IMR-90 (cell line): ENCODE data around the gene SCGB1A1. TPM values are rescaled to one million over a fixed set of nuclear protein-coding genes. Genes with fewer than 3 reads are reported as not detected.

ENCODE experiments used
- ATAC-seq: fragments of 200-7000 bp; cut with Tn5 transposase; 2 replicates; pipeline ENCODE4 v1.9.1; 2020; ENCODE audit warnings: low read depth, mild to moderate bottlenecking, moderate library complexity
- BruUV-seq: library from RNA; stranded (reverse); fragments of 400-500 nt; replicated peaks from 2 replicates; lab custom pipeline; 2021; lab: Mats Ljungman, UMichigan
- CTCF ChIA-PET: fragments of 300-600 bp; formaldehyde crosslinking; extraction: SDS; loops from one replicate; lab custom pipeline; 2021; ENCODE audit warnings: antibody characterized with exemption; lab: Yijun Ruan, JAX
- POLR2A ChIA-PET: fragments of 300-600 bp; sonication (Branson Sonifier 250); formaldehyde crosslinking; loops from one replicate; lab custom pipeline; 2022; ENCODE audit warnings: antibody characterized with exemption; ENCODE audit not compliant: unreplicated experiment; lab: Charles Lee
- DNase-seq: peaks from one replicate; pipeline ENCODE4 v3.0.0; 2013
- H2AFZ ChIP-seq: replicated peaks from 2 replicates; pipeline ENCODE3; 2013; ENCODE audit warnings: low read length, mild to moderate bottlenecking; ENCODE audit not compliant: poor library complexity
- H2AK5ac ChIP-seq: 2 replicates; pipeline ENCODE4 v1.6.1; 2013; ENCODE audit warnings: low read depth, low read length, inconsistent platforms
- H2AK9ac ChIP-seq: replicated peaks from 2 replicates; pipeline ENCODE3; 2013; ENCODE audit warnings: mild to moderate bottlenecking, low read depth, low read length, moderate library complexity; ENCODE audit not compliant: poor library complexity
- H2BK120ac ChIP-seq: 2 replicates; pipeline ENCODE4 v1.6.1; 2013; ENCODE audit warnings: low read depth, low read length, inconsistent platforms
- H2BK15ac ChIP-seq: 3 replicates; pipeline ENCODE4 v1.6.1; 2013; ENCODE audit warnings: low read depth, low read length, inconsistent platforms
- H2BK20ac ChIP-seq: 2 replicates; pipeline ENCODE4 v1.6.1; 2013; ENCODE audit warnings: low read depth, mild to moderate bottlenecking, inconsistent platforms, low read length, moderate library complexity
- H2BK5ac ChIP-seq: 2 replicates; pipeline ENCODE4 v1.6.1; 2013; ENCODE audit warnings: mild to moderate bottlenecking, low read depth, low read length, inconsistent platforms; ENCODE audit not compliant: poor library complexity, severe bottlenecking
- H3K14ac ChIP-seq: replicated peaks from 2 replicates; pipeline ENCODE4 v1.6.1; 2013; ENCODE audit warnings: low read depth, low read length, inconsistent platforms
- H3K18ac ChIP-seq: 2 replicates; pipeline ENCODE4 v1.6.1; 2013; ENCODE audit warnings: low read depth, low read length, control low read depth
- H3K23ac ChIP-seq: 2 replicates; pipeline ENCODE4 v1.6.1; 2013; ENCODE audit warnings: low read depth, low read length, inconsistent platforms
- H3K27ac ChIP-seq: 2 replicates; pipeline ENCODE4 v1.5.1; 2013; ENCODE audit warnings: mild to moderate bottlenecking, control low read depth, low read length; ENCODE audit not compliant: insufficient read depth
- H3K27me3 ChIP-seq: 2 replicates; pipeline ENCODE4 v1.6.1; 2013; ENCODE audit warnings: low read length; ENCODE audit not compliant: control insufficient read depth, insufficient read depth
- H3K36me3 ChIP-seq: 2 replicates; pipeline ENCODE4 v1.6.1; 2013; ENCODE audit warnings: low read length, mixed read lengths; ENCODE audit not compliant: control insufficient read depth, insufficient read depth
- H3K4ac ChIP-seq: 2 replicates; pipeline ENCODE4 v1.6.1; 2013; ENCODE audit warnings: low read depth, low read length, inconsistent platforms
- H3K4me1 ChIP-seq: 2 replicates; pipeline ENCODE4 v1.6.1; 2013; ENCODE audit warnings: low read length, mixed read lengths; ENCODE audit not compliant: control insufficient read depth, insufficient read depth
- H3K4me2 ChIP-seq: 2 replicates; pipeline ENCODE4 v1.6.1; 2013; ENCODE audit warnings: low read depth, mild to moderate bottlenecking, control low read depth, low read length, moderate library complexity
- H3K4me3 ChIP-seq: 2 replicates; pipeline ENCODE4 v1.5.1; 2013; ENCODE audit warnings: low read depth, mild to moderate bottlenecking, control low read depth, low read length, moderate library complexity; ENCODE audit not compliant: insufficient read depth
- H3K56ac ChIP-seq: 2 replicates; pipeline ENCODE4 v1.6.1; 2013; ENCODE audit warnings: low read length, inconsistent platforms; ENCODE audit not compliant: insufficient read depth; ENCODE audit errors: extremely low read depth
- H3K79me1 ChIP-seq, 2 experiments: 2 replicates each; pipeline ENCODE4 v1.6.1; 2013; ENCODE audit warnings: low read length in 2 of 2, inconsistent platforms in 1 of 2, low read depth in 1 of 2
- H3K9ac ChIP-seq: 2 replicates; pipeline ENCODE4 v1.6.1; 2013; ENCODE audit warnings: low read depth, low read length, control low read depth
- H3K9me1 ChIP-seq: 2 replicates; pipeline ENCODE4 v1.6.1; 2013; ENCODE audit warnings: low read length, inconsistent platforms; ENCODE audit not compliant: insufficient read depth
- H3K9me3 ChIP-seq: 2 replicates; pipeline ENCODE4 v1.6.1; 2013; ENCODE audit warnings: low read length; ENCODE audit not compliant: control insufficient read depth, insufficient read depth
- H4K20me1 ChIP-seq: 2 replicates; pipeline ENCODE4 v1.6.1; 2013; ENCODE audit warnings: low read length, inconsistent platforms; ENCODE audit not compliant: insufficient read depth
- H4K5ac ChIP-seq: 2 replicates; pipeline ENCODE4 v1.6.1; 2013; ENCODE audit warnings: mild to moderate bottlenecking, low read depth, low read length, control low read depth
- H4K8ac ChIP-seq, 2 experiments: 2 replicates each; pipeline ENCODE4 v1.6.1; 2013; ENCODE audit warnings: low read depth in 2 of 2, low read length in 2 of 2, control low read depth in 1 of 2, inconsistent platforms in 1 of 2
- H4K91ac ChIP-seq: 2 replicates; pipeline ENCODE4 v1.6.1; 2013; ENCODE audit warnings: low read depth, low read length, inconsistent platforms; ENCODE audit not compliant: insufficient read depth
- BHLHE40 ChIP-seq: fragments of 150-350 bp; IDR thresholded peaks from 2 replicates; pipeline ENCODE4 v1.6.1; 2016; ENCODE audit warnings: mild to moderate bottlenecking, low read depth, low read length
- ELK1 ChIP-seq: fragments of 150-350 bp; IDR thresholded peaks from 2 replicates; pipeline ENCODE4 v1.6.1; 2016; ENCODE audit warnings: low read depth, mild to moderate bottlenecking, low read length, moderate library complexity, borderline replicate concordance
- MAZ ChIP-seq: IDR thresholded peaks from 2 replicates; pipeline ENCODE4 v1.6.1; 2012; ENCODE audit warnings: low read depth, mild to moderate bottlenecking, low read length, improper control_type of control experiment, moderate library complexity, borderline replicate concordance
- MXI1 ChIP-seq: IDR thresholded peaks from 2 replicates; pipeline ENCODE4 v1.6.1; 2012; ENCODE audit warnings: low read depth, mild to moderate bottlenecking, low read length, moderate library complexity, borderline replicate concordance
- NFE2L2 ChIP-seq: fragments of 150-350 bp; IDR thresholded peaks from 2 replicates; pipeline ENCODE4 v1.6.1; 2016; ENCODE audit warnings: low read depth, mild to moderate bottlenecking, low read length
- RAD21 ChIP-seq: IDR thresholded peaks from 2 replicates; pipeline ENCODE4 v1.6.1; 2012; ENCODE audit warnings: low read length, improper control_type of control experiment
- SMC3 ChIP-seq: fragments of 150-350 bp; IDR thresholded peaks from 2 replicates; pipeline ENCODE4 v1.6.1; 2016; ENCODE audit warnings: low read depth, mild to moderate bottlenecking, antibody characterized with exemption, low read length, moderate library complexity
- USF2 ChIP-seq: fragments of 150-350 bp; IDR thresholded peaks from 2 replicates; pipeline ENCODE4 v1.6.1; 2017; ENCODE audit warnings: mild to moderate bottlenecking, antibody characterized with exemption, low read length, low read depth
- WGBS, 2 experiments: methylation state at CpG; one replicate each; pipeline versions ENCODE4 v1.1.5 to v1.1.7; 2013; ENCODE audit warnings: missing lambda C conversion rate in 2 of 2; ENCODE audit not compliant: insufficient read length in 1 of 2; ENCODE audit errors: extremely low coverage in 2 of 2; 5-methylcytosine and 5-hydroxymethylcytosine counted together
- dilution Hi-C: fragments of 300-500 bp; cut with HindIII; formaldehyde crosslinking; loops from one replicate; pipeline ENCODE4 v1.14.3; 2018; ENCODE audit warnings: low sequenced_read_pairs; ENCODE audit not compliant: unreplicated experiment
- in situ Hi-C: fragments of 300-500 bp; cut with MboI; formaldehyde crosslinking; loops from 3 replicates; pipeline ENCODE4 v1.14.3; 2019; ENCODE audit warnings: low sequenced_read_pairs, inconsistent platforms, mixed read lengths
- intact Hi-C: fragments of 100-400 bp; cut with micrococcal nuclease; formaldehyde crosslinking; loops from 2 replicates; pipeline ENCODE4 v1.10.0; 2022
- polyA plus RNA-seq, 3 experiments: library from polyadenylated mRNA; depleted of rRNA; stranded (reverse); fragments of >200 nt; gene quantifications; 2 replicates each; pipeline ENCODE4 v1.2.3, GENCODE V29; 2012; ENCODE audit warnings: low replicate concordance in 1 of 3
- total RNA-seq: library from RNA; depleted of rRNA; stranded (reverse); fragments of >200 nt; gene quantifications from 2 replicates; pipeline ENCODE4 v1.2.3, GENCODE V29; 2012

SCGB1A1 gene
- total and polyA plus RNA-seq, 2 of the 4 experiments (the other 2 are of a cell fraction) = not detected

GRCh38 chr11:62450543-62451240 is 31.9 kb downstream of the SCGB1A1 start:
- no peak overlapping the region for H3K27ac ChIP-seq
- no peak overlapping the region for H3K18ac ChIP-seq
- no peak for TF ChIP-seq MAZ
- no peak for TF ChIP-seq USF2
- TF ChIP-seq RAD21 = no peak
- no peak for TF ChIP-seq BHLHE40
- TF ChIP-seq SMC3 = no peak
- TF ChIP-seq NFE2L2 = no peak
- no peak for TF ChIP-seq MXI1
- no peak for TF ChIP-seq ELK1
- H3K9me3 ChIP-seq = no peaks in the 10 kb centered on the region
- no peaks in the 10 kb centered on the region for H3K27me3 ChIP-seq
- no peak for DNase-seq
- no peak overlapping the region for H3K56ac ChIP-seq
- H3K4me2 ChIP-seq = no peak overlapping the region
- H3K9ac ChIP-seq = no peak overlapping the region
- no peak overlapping the region for H3K14ac ChIP-seq
- no peak overlapping the region for H3K4me3 ChIP-seq
- dilution Hi-C loops (no loop called here), in situ Hi-C loops (no loop called here), intact Hi-C loops (no loop called here)
- H2BK20ac ChIP-seq = no peak overlapping the region
- H2BK120ac ChIP-seq = no peak overlapping the region
- H3K4me1 ChIP-seq = no peaks in the 10 kb centered on the region; the same call in 1 of the 2 replicates
- H2BK5ac ChIP-seq = no peak overlapping the region
- no peak overlapping the region for H3K23ac ChIP-seq
- BruUV-seq = no TSS peak
- H2AK9ac ChIP-seq = no peak overlapping the region
- no peaks in the 10 kb centered on the region for H3K79me1 ChIP-seq
- ATAC-seq = no peak
- H4K5ac ChIP-seq = no peak overlapping the region
- POLR2A ChIA-PET = interaction anchor here (0.6 kb wide), 1 partner anchor 935 kb away, joined by 6 read pairs; no protein-coding TSS in a partner anchor
- H3K9me1 ChIP-seq = peaks cover 6% of the 10 kb centered on the region; the same call in 1 of the 2 replicates
- CTCF ChIA-PET = interaction anchor here (0.5 to 1.1 kb wide), 3 partner anchors 16 to 92 kb away, joined by 3 to 4 read pairs (median 3); no protein-coding TSS in a partner anchor
- no peak overlapping the region for H4K91ac ChIP-seq
- no peak overlapping the region for H2AFZ ChIP-seq
- H3K4ac ChIP-seq = no peak overlapping the region
- H2BK15ac ChIP-seq = no peak overlapping the region
- no peak overlapping the region for H2AK5ac ChIP-seq
- WGBS, 2 experiments = 87% methylated on average over 9 of the region's 15 CpGs; no CpG with 5 or more reads in 1 of the 2 experiments
- no peak overlapping the region for H4K8ac ChIP-seq
- no peaks in the 10 kb centered on the region for H3K36me3 ChIP-seq
- H4K20me1 ChIP-seq = no peaks in the 10 kb centered on the region
